Measurements from ENCODE around the gene STIP1. TPM values are rescaled to one million over a fixed set of nuclear protein-coding genes. Genes with fewer than 3 reads are reported as not detected.

Gene STIP1
- total and polyA plus RNA-seq, 9 of the 15 experiments (the other 6 are each of a cell fraction or from before 2014, with no cell fraction given): 58.1 to 465 (median 346) TPM

DNA sequence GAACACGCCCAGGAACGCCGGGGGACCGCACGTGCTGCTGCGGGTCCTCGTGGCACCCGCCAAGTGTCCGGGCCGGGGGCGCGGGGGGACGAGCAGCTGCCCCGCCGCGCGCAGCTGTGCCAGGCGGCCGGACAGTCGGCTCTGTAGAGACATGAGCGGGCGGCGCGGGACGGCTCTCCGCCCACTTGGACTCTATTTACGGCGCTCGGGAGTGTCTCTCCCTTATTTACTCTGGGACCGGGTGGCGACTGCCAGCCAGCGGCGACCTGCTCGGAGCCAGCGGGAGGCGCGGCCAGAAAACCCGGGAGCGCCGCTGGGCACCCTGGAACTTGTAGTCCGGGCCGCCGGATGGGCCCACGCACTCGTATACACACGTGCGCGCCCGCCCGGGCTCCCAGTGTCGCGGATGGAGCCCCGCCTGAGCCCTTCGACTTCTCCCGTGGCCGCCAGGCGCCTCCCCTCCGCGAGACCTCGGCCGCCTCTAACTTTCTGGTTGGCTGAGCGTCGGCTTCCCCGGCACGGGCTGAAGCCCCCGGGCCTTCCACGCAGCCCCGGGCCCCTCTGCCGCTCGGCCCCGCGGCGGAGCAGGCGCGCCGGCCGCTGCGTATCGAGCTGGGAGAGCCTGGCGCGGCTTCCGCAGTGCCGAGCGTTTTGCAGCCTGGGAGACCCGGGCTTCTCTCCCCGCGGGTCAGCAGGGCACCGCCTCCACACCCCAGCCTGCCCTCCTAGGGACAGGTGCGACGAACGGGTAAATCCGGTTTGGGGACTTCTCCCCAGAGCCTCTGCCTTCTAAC is 19.9 kb upstream of the STIP1 start, which contains the start of gene MACROD1 (continued):
- TF ChIP-seq, protein P1, sequence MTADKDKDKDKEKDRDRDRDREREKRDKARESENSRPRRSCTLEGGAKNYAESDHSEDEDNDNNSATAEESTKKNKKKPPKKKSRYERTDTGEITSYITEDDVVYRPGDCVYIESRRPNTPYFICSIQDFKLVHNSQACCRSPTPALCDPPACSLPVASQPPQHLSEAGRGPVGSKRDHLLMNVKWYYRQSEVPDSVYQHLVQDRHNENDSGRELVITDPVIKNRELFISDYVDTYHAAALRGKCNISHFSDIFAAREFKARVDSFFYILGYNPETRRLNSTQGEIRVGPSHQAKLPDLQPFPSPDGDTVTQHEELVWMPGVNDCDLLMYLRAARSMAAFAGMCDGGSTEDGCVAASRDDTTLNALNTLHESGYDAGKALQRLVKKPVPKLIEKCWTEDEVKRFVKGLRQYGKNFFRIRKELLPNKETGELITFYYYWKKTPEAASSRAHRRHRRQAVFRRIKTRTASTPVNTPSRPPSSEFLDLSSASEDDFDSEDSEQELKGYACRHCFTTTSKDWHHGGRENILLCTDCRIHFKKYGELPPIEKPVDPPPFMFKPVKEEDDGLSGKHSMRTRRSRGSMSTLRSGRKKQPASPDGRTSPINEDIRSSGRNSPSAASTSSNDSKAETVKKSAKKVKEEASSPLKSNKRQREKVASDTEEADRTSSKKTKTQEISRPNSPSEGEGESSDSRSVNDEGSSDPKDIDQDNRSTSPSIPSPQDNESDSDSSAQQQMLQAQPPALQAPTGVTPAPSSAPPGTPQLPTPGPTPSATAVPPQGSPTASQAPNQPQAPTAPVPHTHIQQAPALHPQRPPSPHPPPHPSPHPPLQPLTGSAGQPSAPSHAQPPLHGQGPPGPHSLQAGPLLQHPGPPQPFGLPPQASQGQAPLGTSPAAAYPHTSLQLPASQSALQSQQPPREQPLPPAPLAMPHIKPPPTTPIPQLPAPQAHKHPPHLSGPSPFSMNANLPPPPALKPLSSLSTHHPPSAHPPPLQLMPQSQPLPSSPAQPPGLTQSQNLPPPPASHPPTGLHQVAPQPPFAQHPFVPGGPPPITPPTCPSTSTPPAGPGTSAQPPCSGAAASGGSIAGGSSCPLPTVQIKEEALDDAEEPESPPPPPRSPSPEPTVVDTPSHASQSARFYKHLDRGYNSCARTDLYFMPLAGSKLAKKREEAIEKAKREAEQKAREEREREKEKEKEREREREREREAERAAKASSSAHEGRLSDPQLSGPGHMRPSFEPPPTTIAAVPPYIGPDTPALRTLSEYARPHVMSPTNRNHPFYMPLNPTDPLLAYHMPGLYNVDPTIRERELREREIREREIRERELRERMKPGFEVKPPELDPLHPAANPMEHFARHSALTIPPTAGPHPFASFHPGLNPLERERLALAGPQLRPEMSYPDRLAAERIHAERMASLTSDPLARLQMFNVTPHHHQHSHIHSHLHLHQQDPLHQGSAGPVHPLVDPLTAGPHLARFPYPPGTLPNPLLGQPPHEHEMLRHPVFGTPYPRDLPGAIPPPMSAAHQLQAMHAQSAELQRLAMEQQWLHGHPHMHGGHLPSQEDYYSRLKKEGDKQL (CRISPR knock-in tag; IDR thresholded peaks at IDR 0.05; ENCODE audit: borderline replicate concordance): no peak
- TF ChIP-seq GTF2A2 (tag; IDR thresholded peaks at IDR 0.05) (no peak), IRF2 (CRISPR knock-in tag; IDR thresholded peaks at IDR 0.05) (peak; percentile 14; the same call in 1 of the 2 replicates), KDM5B (IDR thresholded peaks at IDR 0.05; ENCODE audit: insufficient replicate concordance, low read depth, low read length) (peak; percentile 19), SMC3 (conservative IDR thresholded peaks at IDR 0.05; ENCODE audit: insufficient read depth, low read depth, low read length) (no peak), MECOM (CRISPR knock-in tag; IDR thresholded peaks at IDR 0.05) (no peak), POLR2B (IDR thresholded peaks at IDR 0.05; ENCODE audit: low read depth, partially characterized antibody) (peak; percentile 37), POU5F1 (IDR thresholded peaks at IDR 0.05; ENCODE audit: borderline replicate concordance, low read depth, low read length, partially characterized antibody) (no peak), SAP30 (IDR thresholded peaks at IDR 0.05; ENCODE audit: borderline replicate concordance, insufficient read depth, low read depth, low read length, poor library complexity, severe bottlenecking) (peak; percentile 83), ZNF224 (CRISPR knock-in tag; IDR thresholded peaks at IDR 0.05) (0 out of 2 replicates have a peak, but pooled peaks have one; percentile 38), SPI1 (IDR thresholded peaks at IDR 0.05; ENCODE audit: borderline replicate concordance, low read depth, low read length) (no peak)
- TF ChIP-seq, protein P2, sequence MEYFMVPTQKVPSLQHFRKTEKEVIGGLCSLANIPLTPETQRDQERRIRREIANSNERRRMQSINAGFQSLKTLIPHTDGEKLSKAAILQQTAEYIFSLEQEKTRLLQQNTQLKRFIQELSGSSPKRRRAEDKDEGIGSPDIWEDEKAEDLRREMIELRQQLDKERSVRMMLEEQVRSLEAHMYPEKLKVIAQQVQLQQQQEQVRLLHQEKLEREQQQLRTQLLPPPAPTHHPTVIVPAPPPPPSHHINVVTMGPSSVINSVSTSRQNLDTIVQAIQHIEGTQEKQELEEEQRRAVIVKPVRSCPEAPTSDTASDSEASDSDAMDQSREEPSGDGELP (CRISPR knock-in tag; IDR thresholded peaks at IDR 0.05; ENCODE audit: borderline replicate concordance): peak; percentile 57; the same call in 1 of the 2 replicates
- TF ChIP-seq, protein P3, sequence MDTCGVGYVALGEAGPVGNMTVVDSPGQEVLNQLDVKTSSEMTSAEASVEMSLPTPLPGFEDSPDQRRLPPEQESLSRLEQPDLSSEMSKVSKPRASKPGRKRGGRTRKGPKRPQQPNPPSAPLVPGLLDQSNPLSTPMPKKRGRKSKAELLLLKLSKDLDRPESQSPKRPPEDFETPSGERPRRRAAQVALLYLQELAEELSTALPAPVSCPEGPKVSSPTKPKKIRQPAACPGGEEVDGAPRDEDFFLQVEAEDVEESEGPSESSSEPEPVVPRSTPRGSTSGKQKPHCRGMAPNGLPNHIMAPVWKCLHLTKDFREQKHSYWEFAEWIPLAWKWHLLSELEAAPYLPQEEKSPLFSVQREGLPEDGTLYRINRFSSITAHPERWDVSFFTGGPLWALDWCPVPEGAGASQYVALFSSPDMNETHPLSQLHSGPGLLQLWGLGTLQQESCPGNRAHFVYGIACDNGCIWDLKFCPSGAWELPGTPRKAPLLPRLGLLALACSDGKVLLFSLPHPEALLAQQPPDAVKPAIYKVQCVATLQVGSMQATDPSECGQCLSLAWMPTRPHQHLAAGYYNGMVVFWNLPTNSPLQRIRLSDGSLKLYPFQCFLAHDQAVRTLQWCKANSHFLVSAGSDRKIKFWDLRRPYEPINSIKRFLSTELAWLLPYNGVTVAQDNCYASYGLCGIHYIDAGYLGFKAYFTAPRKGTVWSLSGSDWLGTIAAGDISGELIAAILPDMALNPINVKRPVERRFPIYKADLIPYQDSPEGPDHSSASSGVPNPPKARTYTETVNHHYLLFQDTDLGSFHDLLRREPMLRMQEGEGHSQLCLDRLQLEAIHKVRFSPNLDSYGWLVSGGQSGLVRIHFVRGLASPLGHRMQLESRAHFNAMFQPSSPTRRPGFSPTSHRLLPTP (IDR thresholded peaks at IDR 0.05; ENCODE audit: borderline replicate concordance, extremely low read depth, insufficient read length): no peak
- TF ChIP-seq, protein P4, sequence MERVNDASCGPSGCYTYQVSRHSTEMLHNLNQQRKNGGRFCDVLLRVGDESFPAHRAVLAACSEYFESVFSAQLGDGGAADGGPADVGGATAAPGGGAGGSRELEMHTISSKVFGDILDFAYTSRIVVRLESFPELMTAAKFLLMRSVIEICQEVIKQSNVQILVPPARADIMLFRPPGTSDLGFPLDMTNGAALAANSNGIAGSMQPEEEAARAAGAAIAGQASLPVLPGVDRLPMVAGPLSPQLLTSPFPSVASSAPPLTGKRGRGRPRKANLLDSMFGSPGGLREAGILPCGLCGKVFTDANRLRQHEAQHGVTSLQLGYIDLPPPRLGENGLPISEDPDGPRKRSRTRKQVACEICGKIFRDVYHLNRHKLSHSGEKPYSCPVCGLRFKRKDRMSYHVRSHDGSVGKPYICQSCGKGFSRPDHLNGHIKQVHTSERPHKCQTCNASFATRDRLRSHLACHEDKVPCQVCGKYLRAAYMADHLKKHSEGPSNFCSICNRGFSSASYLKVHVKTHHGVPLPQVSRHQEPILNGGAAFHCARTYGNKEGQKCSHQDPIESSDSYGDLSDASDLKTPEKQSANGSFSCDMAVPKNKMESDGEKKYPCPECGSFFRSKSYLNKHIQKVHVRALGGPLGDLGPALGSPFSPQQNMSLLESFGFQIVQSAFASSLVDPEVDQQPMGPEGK (CRISPR knock-in tag; IDR thresholded peaks at IDR 0.05; ENCODE audit: borderline replicate concordance): no peak
